GM10266 (cell line): ENCODE results near the gene TSEN15.
"Not testable (repeated sequence)": the region's sequence is repeated elsewhere in the genome, so short reads cannot be mapped to it uniquely, and the experiment has no call there.

ENCODE experiments used
- DNase-seq: peaks from one replicate; pipeline ENCODE4 v3.0.0; 2012; ENCODE audit errors: extremely low spot score
- TF ChIP-seq, protein P1 (sequence below): IDR thresholded peaks from 2 replicates; pipeline ENCODE4 v1.5.1; 2012; ENCODE audit warnings: mild to moderate bottlenecking, low read depth; ENCODE audit not compliant: control insufficient read depth, insufficient read depth; ENCODE audit errors: missing control alignments

TSEN15 gene

DNA sequence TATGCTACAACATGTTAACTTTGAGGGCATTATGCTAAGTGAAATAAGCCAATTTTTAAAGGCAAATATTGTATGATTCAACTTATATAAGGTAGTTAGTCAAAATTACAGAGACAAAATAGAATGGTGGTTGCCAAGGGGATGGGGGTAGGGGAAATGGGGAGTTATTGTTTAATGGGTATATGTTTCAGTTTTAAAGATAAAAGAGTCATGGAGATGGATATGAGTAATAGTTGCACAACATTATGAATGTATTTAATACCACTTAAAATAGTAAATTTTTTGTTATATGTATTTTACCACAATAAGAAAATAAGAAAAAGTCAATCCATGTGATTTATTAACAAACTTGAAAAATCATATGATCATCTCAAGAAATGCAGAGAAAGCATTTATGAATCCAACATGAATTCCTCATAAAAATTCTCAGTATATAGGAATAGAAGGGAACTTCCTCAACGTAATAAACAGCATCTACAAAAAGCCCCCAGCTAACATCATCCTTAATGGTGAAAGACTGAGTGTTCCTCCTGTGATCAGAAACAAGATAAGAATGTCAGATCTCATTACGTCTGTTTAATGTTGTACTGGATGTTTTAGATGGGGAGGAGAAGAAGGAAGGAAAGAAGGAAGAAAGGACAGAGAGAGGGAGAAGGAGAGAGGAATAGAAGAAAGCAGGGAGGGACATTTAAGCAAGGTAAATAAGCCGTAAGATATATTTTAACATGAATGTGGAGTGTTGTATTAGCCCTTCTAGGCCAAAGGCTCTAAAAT is 6.7 kb upstream of the TSEN15 start:
- TF ChIP-seq, protein P1, sequence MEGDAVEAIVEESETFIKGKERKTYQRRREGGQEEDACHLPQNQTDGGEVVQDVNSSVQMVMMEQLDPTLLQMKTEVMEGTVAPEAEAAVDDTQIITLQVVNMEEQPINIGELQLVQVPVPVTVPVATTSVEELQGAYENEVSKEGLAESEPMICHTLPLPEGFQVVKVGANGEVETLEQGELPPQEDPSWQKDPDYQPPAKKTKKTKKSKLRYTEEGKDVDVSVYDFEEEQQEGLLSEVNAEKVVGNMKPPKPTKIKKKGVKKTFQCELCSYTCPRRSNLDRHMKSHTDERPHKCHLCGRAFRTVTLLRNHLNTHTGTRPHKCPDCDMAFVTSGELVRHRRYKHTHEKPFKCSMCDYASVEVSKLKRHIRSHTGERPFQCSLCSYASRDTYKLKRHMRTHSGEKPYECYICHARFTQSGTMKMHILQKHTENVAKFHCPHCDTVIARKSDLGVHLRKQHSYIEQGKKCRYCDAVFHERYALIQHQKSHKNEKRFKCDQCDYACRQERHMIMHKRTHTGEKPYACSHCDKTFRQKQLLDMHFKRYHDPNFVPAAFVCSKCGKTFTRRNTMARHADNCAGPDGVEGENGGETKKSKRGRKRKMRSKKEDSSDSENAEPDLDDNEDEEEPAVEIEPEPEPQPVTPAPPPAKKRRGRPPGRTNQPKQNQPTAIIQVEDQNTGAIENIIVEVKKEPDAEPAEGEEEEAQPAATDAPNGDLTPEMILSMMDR: no peak
- no peak for DNase-seq

DNA sequence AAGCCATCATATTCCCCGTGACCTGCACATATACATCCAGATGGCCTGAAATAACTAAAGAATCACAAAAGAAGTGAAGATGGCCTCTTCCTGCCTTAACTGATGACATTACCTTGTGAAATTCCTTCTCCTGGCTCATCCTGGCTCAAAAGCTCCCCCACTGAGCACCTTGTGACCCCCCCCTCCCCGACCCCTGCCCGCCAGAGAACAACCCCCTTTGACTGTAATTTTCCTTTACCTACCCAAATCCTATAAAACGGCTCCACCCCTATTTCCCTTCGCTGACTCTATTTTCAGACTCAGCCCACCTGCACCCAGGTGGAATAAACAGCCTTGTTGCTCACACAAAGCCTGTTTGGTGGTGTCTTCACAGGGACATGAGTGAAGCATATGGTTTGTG is 4.0 kb upstream of the TSEN15 start:
- not testable (repeated sequence) for DNase-seq

DNA sequence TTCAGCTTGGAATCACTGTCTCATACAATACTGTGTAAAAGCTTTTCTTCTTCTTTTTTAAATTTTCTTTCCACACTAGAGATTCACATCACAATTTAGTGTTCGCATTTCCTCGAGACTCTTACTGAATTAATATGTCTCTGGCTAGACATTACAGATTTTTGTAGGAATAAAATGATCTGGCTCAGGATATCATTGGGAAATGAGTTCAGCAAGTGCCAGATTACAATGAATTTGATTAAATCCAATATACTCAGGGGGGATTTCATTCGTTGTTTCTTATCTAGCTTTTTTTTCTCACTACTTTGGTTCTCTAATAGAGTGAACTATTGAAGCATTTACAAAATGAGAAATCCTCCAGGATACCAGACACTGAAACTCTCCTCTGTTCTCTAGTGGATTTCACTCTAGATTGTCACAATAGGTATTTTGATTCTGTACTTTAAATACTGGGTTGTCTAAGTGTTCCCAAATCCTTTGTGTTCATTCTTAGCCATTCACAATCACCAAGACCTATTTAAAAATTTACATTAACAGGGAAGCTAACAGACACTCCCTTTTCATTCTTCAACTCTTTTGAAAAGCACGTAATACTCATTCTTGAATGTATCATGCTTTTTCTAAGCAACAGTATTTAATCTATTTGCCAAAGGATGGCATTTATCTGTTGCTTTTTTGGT is 2.8 kb upstream of the TSEN15 start:
- DNase-seq: no peak
- TF ChIP-seq, protein P1: no peak

DNA sequence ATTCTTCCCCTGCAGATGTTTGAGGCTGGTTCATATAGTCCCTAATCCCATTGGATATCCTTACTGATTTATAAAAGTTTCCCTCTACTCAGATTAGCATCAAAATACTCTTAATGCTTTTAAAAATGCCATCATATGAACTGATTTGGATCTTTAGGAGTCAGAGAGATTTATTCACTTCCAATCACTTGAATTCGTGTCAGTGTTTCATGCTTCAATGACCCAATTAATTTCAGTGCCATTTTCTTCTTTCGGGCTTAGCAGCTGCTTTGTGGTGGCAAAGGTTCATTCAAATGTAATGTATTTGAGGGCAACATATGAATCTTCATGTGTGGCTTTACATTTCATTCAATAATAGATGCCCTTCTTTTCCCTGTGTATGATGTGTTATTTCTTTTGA is 2.2 kb upstream of the TSEN15 start:
- DNase-seq: no peak

DNA sequence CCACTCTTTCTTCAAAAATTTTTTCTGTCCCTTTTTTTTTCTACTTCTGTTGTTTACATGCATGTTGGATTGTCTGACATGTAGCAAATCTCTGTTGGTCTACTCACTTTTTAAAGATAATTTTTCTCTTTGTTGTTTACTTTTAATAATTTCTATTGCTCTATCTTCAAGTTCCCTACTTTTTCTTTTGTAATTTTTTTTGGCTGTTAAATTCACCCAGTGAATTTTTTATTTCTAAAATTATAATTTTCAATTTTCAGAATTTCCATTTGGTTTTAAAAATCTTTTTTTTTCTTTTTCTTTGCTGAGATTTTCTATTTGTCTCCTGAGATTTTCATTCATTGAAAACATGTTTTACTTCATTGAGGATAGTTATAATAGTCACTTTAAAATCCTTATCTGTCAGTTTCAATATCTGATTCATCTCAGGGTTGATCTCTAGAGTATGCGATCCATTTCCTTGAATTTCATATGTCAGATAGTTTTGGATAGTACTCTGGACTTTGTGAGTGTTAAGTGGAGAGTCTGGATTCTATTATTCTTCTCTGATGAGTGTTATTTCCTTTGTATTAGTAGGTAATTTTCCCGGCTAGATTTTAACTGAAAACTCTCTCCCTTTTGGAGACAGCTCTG is 1.6 kb upstream of the TSEN15 start:
- DNase-seq: no peak
- TF ChIP-seq, protein P1: no peak

More for the DNA sequence above, 2.2 kb upstream of the TSEN15 start:
- TF ChIP-seq, protein P1: no peak

DNA sequence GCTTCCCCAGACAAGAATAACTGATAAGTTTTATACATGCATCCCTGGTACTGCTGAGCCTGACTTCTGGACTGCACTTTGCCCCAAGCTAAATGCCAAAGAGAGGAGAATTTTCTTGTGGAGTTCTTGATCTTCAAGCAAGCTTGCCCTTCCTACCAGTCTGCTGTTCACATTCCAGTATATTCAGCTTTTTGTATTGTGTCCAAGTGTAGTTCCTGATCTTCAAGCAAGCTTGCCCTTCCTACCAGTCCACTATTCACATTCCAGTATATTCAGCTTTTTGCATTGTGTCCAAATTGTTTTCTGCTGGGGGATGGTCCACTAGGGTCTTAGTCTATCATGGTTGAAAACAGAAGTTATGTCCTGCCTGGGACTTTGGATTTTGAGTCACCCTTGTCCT is 894 bp upstream of the TSEN15 start:
- no peak for DNase-seq
- TF ChIP-seq, protein P1: no peak

DNA sequence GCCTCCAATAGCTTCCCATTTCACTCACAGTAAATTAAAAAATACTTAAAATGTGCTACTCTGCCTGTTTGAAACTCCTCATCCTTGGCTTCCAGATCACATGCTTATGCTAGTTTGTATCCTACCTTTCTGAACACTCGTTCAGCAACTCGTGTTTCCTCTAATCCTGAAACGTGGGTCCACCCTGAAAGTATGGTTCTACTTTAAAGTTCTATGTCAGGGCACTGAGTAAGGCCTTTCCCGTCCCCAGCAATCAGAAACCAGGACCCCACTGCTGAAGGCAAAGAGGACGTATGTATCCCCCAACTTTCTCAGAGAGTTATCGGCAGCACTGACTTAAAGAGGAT is 419 bp upstream of the TSEN15 start:
- TF ChIP-seq, protein P1: no peak
- no peak for DNase-seq
